CD4-positive, alpha-beta T cell treated with Interleukin-17A for 1 hour (primary cell): ENCODE results near the gene MTOR.
"Not testable (repeated sequence)": the region's sequence is repeated elsewhere in the genome, so short reads cannot be mapped to it uniquely, and the experiment has no call there.

Source experiments
- DNase-seq: peaks from one replicate; pipeline ENCODE4 v3.0.0-alpha.2; 2020

Gene MTOR

DNA sequence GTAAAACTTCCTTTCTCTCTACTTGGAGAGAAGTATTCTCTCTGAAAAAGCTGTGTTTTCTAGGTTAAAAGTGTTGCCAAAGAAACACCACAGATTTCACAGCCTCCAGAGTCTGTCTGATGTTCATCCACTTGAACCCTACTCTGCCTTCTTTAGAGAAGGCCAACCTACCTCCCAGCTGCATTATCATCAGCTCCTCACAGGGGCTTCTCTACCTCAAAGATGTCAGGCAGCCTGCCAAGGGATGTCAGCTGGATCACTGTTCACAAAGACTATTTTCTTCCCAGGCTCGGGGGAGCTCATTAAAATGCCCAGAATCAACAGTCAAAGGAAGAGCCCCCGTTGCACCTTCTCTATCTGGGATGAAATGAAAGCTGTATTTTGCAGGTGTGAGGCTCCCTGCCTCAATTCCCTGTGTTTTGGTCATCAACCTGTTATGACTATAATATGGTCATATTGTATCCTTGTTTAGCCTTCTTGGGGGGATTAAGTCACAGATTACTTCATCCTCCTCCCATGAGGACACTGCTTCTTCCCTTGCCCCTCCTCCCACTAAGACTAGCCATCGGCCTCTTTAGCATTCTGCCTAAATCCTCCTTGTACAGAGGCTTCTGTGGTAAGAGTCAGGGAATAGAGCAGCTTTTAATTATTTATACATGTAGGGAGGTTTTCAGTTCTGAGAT, 47.5 kb downstream of the MTOR start:
- no peak for DNase-seq

DNA sequence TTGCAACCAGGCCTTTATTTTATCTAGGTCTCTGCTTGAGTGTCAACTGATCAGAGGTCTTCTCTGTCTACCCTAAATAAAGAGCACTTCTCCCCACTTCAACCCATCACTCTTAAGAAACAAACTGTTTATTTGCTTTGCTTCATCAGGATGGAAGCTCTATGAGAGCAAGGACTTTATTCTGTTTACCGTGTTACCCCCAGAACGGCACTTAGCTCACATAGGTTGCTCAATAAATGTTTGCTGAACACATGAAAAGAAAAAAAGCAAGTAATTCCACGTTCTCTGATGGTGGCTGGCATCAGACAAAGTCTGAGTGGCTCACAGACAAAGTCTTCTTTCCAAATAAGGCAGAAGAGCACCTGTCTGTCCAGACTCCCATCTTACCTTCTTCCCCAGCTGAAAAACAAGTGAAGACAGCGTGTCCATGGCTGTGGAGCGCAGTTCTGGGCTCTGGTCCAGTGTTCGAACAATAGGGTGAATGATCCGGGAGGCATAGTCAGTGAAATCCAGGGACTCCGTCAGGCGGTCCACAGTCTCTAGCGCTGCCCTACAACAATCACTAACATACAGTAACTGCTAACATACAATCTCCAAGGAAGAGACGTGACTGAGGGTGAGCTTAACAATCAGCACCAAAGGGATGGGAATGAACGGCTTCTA, 50.3 kb downstream of the MTOR start:
- DNase-seq = no peak

DNA sequence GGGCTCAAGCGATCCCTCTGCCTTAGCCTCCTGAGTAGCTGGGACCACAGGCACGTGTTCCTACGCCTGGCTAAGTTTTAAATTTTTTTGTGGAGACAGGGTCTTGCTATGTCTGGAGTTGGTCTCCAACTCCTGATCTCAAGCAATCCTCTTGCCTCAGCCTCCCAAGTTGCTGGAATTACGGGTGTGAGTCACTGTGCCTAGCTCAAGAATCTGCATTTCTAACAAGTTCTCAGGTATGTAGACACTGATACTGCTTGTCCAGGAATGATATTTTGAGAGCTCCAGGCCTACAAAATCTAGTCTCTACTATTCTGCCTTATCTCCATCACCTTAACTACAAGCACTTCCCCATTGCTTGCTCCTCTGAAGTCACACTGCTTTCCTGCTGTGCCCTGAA, 50.9 kb downstream of the MTOR start:
- no peak for DNase-seq

DNA sequence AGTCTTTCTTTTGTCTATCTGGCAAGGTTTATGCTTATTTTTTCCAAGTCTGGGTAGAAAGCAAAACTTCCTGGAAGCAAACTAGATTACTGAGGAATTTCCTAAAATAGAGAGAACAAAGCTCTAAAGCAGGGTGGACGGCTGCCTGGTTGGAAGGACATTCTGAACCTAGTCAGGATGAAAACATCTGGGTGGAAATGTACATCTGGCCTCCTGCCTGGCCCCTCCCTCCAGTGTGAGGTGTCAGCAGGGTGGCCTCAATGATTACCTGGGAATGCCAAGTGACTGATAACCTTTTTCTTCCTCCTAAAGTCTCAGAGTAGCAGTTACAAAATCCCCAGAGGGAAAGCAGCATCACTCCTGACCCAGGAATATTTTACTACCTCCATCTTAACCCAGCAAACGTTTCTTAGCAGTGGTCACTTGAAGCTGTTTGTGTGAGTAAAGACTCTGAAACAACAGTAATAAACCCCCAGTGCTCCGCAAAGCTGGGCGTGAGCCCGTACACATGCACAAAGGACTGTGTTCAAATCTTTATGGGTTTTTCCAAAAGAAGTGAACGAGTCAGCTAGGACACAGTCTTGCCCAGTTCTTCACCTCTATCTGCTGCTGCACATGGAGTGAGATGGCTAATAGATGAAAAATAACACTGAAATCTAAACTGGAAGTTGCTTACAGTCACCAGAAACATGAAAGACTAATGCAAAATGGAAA, 54.3 kb downstream of the MTOR start:
- no peak for DNase-seq

DNA sequence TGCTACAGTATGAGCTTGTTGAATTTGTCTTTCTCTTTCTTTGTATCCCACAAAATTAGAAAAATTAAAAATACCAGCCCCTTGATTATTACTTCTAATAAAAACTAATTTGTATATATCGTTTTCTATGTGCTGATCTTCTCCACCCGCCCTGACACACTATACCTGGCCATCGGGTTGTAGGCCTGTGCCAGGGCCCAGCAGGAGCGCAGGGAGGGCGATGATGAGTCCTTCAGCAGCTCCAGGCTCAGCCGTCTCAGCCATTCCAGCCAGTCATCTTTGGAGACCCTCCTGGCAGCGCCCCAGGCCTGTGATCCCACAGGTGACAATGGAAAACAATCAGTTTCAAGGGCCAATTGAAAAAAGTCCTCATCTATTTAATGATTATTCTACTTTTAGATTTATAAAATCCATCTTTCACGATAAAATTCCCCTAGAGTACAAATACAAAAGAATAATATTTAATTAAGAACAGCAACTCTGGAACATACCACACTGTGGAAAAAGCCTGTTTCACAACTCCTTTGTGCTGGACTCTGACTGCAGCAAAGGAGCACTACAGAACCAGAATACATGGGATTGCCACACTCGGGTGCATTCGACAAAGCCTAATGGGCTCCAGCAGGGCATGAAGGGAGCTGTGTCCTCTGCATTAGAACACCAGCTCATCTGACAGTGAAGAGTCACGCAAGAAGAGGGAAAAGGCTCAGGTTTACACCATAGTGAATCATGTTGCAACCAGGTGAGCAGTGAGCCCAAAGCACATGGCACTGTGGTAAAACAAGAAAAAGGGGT, 57.8 kb downstream of the MTOR start:
- no peak for DNase-seq

DNA sequence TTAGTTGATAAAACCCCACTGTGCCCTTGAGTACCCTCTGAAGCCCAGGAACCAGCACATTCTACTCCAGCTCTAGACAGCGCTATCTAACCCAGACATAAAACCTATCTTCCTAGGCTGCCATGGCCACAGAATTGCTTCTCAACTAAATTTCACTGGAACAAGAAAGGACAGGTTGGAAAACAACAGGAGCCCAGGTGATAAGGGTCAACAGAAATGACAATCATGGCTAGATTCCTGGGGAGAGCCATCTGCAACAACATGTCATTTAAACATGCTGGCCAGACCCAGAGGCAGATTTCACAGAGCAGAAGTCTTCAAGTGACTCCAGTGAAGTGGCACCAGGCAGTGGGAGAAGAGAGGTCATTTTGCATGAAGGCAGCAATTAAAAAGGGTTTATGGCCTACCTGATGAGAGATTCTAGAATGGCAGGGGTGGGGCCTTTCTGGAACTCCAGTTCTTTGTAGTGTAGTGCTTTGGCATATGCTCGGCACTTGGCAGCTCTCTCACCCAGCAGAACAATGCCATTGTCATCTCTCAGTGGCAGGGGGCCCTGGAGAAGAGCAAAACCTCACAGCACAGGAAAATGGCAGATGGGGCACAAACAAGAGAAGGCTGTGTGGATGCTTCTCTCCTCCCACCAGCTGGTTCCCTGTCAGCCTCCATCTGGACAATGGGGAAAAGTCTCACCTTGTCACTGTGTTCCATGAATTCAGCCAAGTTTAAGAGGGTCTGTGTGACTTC, 63.3 kb downstream of the MTOR start:
- no peak for DNase-seq

DNA sequence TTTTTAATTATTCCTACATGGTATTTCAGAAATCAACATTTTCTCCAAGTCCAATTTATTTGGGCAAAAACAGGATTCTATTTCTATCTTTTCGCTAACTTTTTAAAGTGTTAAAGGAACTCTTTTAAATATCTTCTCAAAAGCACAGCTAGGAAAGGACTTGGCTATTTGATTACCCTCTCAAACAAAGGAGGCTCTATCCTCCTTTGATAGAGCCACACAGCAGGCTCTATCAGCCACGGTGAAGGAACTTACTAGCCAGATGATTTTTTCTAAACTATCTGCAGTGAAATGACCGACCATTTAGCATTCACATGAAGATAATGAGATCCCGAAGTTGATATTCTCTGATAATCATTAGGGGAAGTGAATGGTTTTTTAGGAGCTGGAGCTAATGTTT, 64.1 kb downstream of the MTOR start:
- no peak for DNase-seq

DNA sequence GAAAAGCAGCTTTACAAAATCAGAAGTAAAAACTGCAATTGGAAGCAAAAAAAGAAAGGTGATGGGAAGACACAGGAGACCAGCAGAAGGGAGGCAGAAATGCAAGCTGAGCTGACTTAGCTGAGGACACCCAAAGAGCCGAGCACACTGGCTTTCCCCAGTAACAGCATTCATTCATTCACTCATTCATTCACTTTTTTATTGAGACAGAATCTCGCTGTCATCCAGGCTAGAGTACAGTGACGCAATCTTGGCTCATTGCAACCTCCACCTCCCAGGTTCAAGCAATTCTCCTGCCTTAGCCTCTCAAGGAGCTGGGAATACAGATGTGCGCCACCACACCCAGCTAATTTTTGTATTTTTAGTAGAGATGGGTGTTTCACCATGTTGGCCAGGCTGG, 65.0 kb downstream of the MTOR start:
- DNase-seq = no peak

DNA sequence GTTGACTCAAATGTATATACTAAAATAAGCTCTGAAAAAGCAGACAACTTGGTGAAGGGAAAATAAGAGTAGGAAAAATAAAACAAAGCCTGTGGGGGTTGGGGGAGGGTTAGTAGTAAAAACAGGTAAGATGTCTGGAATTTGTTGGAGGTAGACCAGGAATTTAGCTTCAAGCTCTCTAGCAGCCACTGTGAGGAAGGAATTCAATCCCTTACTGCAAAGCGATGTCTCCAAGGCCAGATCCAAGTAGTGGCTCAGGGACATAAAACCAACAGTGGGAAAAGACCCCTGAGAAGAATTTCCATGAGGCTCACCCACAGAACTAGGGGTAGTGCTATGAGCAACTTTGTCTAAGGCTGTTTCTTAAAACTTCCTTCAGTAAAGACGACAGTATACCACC, 65.4 kb downstream of the MTOR start:
- no peak for DNase-seq

DNA sequence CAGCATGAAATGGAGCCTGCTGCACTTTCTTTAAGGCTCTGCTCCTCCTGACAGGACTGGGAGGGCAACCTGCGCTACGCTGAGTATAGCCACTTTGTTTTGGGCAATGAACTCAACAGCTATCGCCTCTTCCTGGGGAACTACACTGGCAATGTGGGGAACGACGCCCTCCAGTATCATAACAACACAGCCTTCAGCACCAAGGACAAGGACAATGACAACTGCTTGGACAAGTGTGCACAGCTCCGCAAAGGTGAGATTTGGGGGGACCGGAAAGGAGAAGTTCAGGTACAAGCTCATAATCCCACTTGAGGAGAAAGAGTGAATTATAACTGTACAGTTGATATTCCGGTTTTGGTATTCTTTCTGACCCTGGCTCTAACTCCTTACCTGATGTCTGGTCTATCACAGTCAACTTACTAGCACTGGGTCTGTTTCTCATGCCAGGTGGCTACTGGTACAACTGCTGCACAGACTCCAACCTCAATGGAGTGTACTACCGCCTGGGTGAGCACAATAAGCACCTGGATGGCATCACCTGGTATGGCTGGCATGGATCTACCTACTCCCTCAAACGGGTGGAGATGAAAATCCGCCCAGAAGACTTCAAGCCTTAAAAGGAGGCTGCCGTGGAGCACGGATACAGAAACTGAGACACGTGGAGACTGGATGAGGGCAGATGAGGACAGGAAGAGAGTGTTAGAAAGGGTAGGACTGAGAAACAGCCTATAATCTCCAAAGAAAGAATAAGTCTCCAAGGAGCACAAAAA, 67.8 kb downstream of the MTOR start:
- DNase-seq = no peak

DNA sequence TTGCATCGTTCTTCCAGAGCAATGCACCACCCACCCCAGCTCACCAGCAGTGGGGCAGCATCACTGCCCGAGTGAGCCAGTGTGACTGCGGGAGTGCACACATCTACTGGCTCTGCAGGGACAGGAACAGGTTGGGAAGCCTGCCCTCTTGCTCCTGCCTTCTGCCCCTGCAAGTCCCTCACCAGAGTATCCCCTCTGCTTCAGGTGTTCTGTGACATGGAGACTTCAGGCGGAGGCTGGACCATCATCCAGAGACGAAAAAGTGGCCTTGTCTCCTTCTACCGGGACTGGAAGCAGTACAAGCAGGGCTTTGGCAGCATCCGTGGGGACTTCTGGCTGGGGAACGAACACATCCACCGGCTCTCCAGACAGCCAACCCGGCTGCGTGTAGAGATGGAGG, 69.0 kb downstream of the MTOR start:
- DNase-seq = no peak

DNA sequence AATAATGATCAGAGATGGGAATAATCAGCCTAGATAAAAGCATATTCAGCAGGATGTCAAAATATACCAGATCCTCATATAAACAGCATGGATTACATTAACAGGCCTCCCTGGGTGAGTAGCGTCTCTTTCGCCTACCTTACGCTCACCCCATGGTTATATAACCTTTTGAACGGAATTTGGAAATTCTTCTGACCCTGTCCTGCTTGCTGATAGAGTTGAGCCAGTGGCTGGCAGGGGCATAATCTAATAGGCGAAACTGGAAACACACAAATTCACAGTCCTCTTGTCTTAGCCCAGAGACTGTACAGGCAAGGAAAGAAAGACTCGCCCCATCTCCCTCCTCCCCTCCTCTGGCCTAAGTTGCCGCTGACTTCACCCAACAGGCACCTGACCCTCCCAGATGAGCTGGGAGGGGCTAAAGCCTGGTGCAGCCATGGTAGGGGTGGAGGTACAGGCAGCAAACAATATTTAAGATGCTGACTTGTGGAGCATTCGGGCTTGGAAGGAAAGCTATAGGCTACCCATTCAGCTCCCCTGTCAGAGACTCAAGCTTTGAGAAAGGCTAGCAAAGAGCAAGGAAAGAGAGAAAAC, 73.4 kb downstream of the MTOR start, which contains the start of gene ANGPTL7:
Gene ANGPTL7 (plus strand): TSS at position 498 of the 594 bp plus-strand sequence. CDS start 225 bp downstream, outside the sequence.
- no peak for DNase-seq

DNA sequence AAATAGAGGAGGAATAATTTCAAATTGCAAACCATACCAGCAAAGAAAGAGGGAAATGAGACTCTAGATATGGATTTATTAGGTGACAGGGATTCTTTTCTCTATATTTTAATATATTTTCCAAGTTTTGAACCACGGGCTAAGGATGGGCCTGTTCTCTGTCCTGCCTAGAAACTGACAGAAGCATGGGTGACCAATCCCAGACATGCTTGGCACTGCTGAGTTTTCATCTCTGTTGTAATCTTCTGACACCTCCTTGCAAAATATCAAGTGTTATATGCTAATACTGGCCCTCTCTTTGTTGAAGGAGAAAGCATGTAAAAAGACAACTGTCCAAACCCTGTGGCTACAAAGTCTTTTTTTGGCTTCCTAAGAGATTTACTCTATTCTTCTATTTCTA, 74.0 kb downstream of the MTOR start:
- no peak for DNase-seq

DNA sequence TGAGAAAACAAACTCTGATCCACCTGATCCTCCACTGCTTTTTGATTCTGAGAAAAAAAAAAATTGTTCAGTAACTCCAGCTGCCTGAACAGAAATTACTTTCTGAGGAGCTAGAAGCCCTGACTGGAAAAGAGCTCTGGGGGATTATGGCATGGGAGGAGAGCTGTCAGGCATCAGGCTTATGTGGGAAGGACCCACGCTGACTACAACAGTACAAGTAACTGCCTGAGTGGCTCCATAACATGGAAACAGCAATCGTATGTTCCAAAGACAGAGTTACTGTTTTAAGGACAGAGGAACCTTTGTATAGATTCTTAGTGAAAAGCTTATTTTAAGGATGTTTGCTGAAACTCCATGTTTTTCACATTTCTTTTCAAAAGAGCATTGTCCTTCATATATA, 74.4 kb downstream of the MTOR start:
- no peak for DNase-seq

DNA sequence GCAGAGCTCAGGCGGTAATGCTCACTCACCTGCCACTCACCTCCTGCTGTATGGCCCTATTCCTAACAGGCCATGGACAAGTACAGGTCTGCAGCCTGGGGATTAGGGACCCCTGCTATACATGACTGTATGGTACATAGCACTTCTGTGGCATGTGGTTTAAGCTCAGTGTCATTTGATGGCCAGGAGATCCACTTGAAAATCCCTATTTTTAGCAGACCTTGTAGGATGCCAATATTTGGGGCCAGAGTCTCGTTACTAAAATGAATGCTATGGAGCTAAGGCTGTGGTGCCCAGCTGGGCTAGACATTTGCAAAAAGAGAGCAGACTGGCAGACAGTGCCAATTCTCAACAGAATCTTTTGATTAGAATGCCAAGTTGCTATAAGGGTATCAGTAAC, 74.9 kb downstream of the MTOR start:
- no peak for DNase-seq

DNA sequence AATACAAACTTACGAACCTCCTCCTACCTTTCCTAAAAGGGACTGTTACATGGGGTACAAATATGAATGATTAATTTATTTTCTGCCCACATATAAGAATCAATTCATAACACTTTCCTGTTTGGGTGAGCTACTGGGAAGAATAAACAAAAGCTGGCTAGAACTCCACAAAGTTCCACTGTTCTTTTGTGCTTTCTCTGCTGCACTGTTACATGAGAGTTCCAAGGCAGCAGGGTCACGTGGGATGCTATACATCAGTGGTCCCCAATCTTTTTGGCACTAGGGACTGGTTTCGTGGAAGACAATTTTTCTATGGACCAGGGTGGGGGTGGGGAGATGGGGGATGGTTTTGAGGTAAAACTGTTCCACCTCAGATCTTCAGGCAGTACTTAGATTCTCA, 75.4 kb downstream of the MTOR start:
- DNase-seq = no peak

DNA sequence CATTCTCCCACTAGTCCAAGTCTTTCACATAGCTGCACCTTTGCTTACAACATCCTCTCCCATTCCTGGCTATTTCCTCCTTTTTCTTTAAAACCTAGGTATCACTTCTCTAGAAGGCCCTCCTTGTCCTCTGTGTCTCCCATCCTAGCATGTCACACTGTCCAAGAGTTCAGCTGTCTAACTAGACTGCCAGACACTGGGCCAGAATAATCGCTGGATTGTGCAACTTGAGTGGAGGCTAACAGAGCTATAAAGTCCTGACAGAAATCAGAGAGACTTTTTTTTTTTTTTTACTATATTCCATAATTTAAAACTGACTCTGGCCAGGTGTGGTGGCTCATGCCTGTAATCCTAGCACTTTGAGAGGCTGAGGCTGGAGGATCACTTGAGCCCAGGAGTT, 77.4 kb downstream of the MTOR start:
- no peak for DNase-seq

DNA sequence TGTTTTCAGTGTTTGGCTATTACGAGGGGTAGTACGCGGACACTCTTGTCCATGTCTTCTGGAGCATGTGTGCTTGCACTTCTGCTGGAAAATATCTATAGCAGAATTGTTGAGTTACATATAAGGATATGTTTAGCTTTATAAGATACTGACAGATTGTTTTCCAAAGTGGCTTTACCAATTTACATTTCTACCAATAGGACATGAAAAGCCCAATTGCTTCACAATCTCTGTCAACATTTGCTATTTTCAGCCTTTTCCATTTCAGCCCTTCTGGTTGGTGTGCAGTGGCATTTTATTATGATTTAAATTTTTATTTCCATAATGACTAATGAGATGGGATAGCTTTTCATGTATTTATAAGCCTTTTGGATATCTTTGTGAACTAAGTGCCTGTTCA, 79.5 kb downstream of the MTOR start:
- DNase-seq = no peak

DNA sequence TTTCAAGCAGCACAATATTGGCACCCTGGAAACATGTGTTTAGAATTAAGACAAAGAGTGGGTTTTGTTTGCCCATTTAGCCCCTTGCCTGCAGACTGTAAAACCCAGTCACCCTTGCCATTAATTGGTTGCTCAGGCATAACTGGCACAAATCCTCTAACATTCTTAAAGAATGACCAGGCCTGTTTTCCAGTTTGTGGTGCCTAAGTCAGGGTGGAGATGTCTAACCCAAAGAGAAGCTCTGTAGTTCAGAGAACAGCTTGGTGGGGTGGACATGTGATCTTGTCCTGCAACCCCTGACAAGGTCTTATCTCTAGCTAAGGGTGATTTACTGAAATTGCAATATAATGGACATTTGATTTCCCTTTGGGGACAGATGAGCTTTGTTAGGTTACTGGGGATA, 82.0 kb downstream of the MTOR start:
- DNase-seq = no peak

DNA sequence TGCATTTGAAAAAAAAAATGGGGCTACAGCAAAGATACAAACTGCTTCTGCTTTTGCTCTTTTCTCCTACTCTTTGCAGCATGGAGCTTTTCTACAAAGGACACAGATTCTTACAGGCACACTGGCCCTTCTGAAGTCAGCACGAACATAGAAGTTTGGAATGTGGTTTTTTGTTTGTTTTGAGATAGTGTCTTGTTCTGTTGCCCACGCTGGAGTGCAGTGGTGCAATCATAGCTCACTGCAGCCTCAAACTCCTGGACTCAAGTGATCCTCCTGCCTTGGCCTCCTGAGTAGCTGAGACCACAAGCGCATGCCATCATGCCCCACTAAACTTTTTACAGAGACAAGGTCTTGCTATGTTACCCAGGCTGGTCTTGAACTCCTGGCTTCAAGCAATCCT, 82.6 kb downstream of the MTOR start:
- DNase-seq = not testable (repeated sequence)

DNA sequence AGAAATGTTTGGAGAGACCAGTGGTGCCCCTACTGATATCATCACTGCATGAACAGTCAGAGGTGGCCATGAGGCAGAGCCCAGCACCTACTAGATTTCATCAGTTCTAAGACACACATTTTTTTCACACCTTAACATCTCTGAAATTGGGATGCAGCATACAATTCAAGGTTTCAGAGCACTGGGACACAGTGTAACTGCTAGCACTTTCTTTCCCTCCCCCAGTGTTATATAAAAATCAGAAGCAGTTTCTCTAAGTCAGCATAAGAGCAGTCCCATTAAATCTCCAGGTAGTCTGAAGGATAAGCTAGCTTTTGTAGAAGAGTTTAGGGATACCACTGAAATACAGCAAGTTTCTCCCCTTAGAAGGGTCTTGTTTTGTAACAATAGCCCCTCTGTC, 83.2 kb downstream of the MTOR start:
- DNase-seq = no peak
